A673 (cell line): ENCODE results near the gene RGS17. TPM values are rescaled to one million over a fixed set of nuclear protein-coding genes. Genes with fewer than 3 reads are reported as not detected.

Source experiments
- BruUV-seq: library from RNA; stranded (reverse); fragments of 400-500 nt; replicated peaks from 2 replicates; lab custom pipeline; 2021; lab: Mats Ljungman, UMichigan
- CTCF ChIA-PET: fragments of 300-600 bp; sonication (Branson Sonifier 250); formaldehyde crosslinking; loops from one replicate; lab custom pipeline; 2022; ENCODE audit warnings: antibody characterized with exemption; lab: Charles Lee
- POLR2A ChIA-PET: fragments of 300-600 bp; sonication (Branson Sonifier 250); formaldehyde crosslinking; loops from one replicate; lab custom pipeline; 2022; ENCODE audit warnings: antibody characterized with exemption; ENCODE audit not compliant: low non-redundant PET; lab: Charles Lee
- DNase-seq: peaks from one replicate; pipeline ENCODE4 v3.0.0-alpha.2; 2015; ENCODE audit warnings: low spot score
- H3K27ac ChIP-seq: fragments of 200-600 bp; sonication (generic); 2 replicates; pipeline ENCODE4 v1.5.1; 2016; ENCODE audit warnings: mixed run types, low read depth, mild to moderate bottlenecking, mixed read lengths, antibody characterized with exemption, low read length; ENCODE audit not compliant: poor library complexity, severe bottlenecking
- H3K27me3 ChIP-seq: fragments of 200-600 bp; sonication (generic); replicated peaks from 2 replicates; pipeline ENCODE4 v1.6.1; 2017; ENCODE audit warnings: mixed run types, low read depth, mild to moderate bottlenecking, mixed read lengths, antibody characterized with exemption, low read length; ENCODE audit not compliant: insufficient read depth, poor library complexity
- H3K36me3 ChIP-seq: fragments of 200-600 bp; sonication (generic); 2 replicates; pipeline ENCODE4 v1.6.1; 2016; ENCODE audit warnings: mixed run types, mild to moderate bottlenecking, mixed read lengths, antibody characterized with exemption, low read length; ENCODE audit not compliant: insufficient read depth, poor library complexity, severe bottlenecking
- H3K4me1 ChIP-seq: fragments of 200-600 bp; sonication (generic); 2 replicates; pipeline ENCODE4 v1.6.1; 2017; ENCODE audit warnings: mixed run types, mild to moderate bottlenecking, mixed read lengths, antibody characterized with exemption, low read length; ENCODE audit not compliant: insufficient read depth, poor library complexity, severe bottlenecking
- H3K4me3 ChIP-seq: fragments of 200-600 bp; sonication (generic); 2 replicates; pipeline ENCODE4 v1.5.1; 2016; ENCODE audit warnings: low read depth, mixed run types, mild to moderate bottlenecking, mixed read lengths, low read length; ENCODE audit not compliant: poor library complexity, severe bottlenecking
- H3K9me3 ChIP-seq: fragments of 200-600 bp; sonication (generic); 2 replicates; pipeline ENCODE4 v1.6.1; 2016; ENCODE audit warnings: mixed run types, low read depth, mild to moderate bottlenecking, mixed read lengths, antibody characterized with exemption, low read length; ENCODE audit not compliant: poor library complexity, severe bottlenecking
- EZH2 ChIP-seq: fragments of 200-600 bp; sonication (generic); IDR thresholded peaks from 2 replicates; pipeline ENCODE4 v1.6.1; 2017; ENCODE audit warnings: borderline replicate concordance, low read depth, mild to moderate bottlenecking, mixed read lengths, antibody characterized with exemption, low read length; ENCODE audit not compliant: poor library complexity, severe bottlenecking
- intact Hi-C: fragments of 100-400 bp; cut with micrococcal nuclease; formaldehyde crosslinking; loops from one replicate; pipeline ENCODE4 v1.10.0; 2022; ENCODE audit not compliant: unreplicated experiment
- total RNA-seq: library from RNA; stranded (reverse); gene quantifications from 2 replicates; pipeline ENCODE4 v1.2.3, GENCODE V29; 2021
- TF ChIP-seq, protein P1 (sequence below): fragments of 300-800, 200-600 bp; sonication (generic); conservative IDR thresholded peaks from 2 replicates; pipeline ENCODE4 v1.5.1; 2017; ENCODE audit warnings: low read depth, mild to moderate bottlenecking, antibody characterized with exemption, low read length, moderate library complexity, mixed read lengths

Gene RGS17
- total RNA-seq, 1 experiment from 2014 or later, result 2.4 TPM

- Histone ChIP-seq H3K4me3 (no peak overlapping the region), H3K36me3 (no peaks in the 10 kb centered on the region), H3K27me3 (no peaks in the 10 kb centered on the region), H3K4me1 (no peaks in the 10 kb centered on the region), H3K9me3 (no peaks in the 10 kb centered on the region), H3K27ac (no peak overlapping the region)
- DNase-seq, result no peak
- no TSS peak for BruUV-seq
- CTCF ChIA-PET, result no interaction called here
- POLR2A ChIA-PET, result no interaction called here
- no peak for TF ChIP-seq EZH2
- TF ChIP-seq, protein P1, sequence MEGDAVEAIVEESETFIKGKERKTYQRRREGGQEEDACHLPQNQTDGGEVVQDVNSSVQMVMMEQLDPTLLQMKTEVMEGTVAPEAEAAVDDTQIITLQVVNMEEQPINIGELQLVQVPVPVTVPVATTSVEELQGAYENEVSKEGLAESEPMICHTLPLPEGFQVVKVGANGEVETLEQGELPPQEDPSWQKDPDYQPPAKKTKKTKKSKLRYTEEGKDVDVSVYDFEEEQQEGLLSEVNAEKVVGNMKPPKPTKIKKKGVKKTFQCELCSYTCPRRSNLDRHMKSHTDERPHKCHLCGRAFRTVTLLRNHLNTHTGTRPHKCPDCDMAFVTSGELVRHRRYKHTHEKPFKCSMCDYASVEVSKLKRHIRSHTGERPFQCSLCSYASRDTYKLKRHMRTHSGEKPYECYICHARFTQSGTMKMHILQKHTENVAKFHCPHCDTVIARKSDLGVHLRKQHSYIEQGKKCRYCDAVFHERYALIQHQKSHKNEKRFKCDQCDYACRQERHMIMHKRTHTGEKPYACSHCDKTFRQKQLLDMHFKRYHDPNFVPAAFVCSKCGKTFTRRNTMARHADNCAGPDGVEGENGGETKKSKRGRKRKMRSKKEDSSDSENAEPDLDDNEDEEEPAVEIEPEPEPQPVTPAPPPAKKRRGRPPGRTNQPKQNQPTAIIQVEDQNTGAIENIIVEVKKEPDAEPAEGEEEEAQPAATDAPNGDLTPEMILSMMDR, result no peak
- intact Hi-C loops, result no loop called here
Measured at GRCh38 chr6:153150371-153150751, 19.3 kb upstream of the RGS17 start.

- no peak overlapping the region for H3K27ac ChIP-seq
- no peaks in the 10 kb centered on the region for H3K4me1 ChIP-seq
- no peak for TF ChIP-seq EZH2
- TF ChIP-seq, protein P1, result no peak
- no TSS peak for BruUV-seq
- no peaks in the 10 kb centered on the region for H3K36me3 ChIP-seq
- DNase-seq, result no peak
- ChIA-PET POLR2A (no interaction called here), CTCF (no interaction called here)
- no peaks in the 10 kb centered on the region for H3K27me3 ChIP-seq
- no peaks in the 10 kb centered on the region for H3K9me3 ChIP-seq
- H3K4me3 ChIP-seq, result no peak overlapping the region
- intact Hi-C loops, result no loop called here
Measured at GRCh38 chr6:153149891-153150290, 18.8 kb upstream of the RGS17 start.

DNA sequence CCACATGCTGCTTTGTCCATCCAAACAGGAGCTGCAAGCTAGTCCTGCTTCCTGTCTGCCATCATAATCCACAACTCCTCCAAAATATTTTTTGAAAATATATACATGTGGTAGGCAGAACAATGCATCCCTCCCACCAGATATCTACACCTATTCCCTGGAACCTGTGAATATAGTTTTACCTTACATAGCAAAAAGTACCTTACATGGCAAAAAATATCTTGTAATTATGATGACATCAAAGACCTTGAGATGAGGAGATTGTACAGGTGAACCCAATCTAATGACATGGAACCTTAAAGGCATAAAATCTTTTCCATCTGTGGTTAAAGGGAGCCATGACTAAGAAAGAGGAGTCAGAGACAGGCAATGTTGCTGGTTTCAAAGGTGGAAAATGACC lies 15.3 kb upstream of the RGS17 start:
- ChIA-PET POLR2A (no interaction called here), CTCF (no interaction called here)
- H3K4me1 ChIP-seq, result no peaks in the 10 kb centered on the region
- H3K27ac ChIP-seq, result no peak overlapping the region
- DNase-seq, result no peak
- H3K36me3 ChIP-seq, result no peaks in the 10 kb centered on the region
- intact Hi-C loops, result no loop called here
- no peaks in the 10 kb centered on the region for H3K9me3 ChIP-seq
- no peak overlapping the region for H3K4me3 ChIP-seq
- no peaks in the 10 kb centered on the region for H3K27me3 ChIP-seq
- BruUV-seq, result no TSS peak
- TF ChIP-seq, protein P1, result no peak
- no peak for TF ChIP-seq EZH2
